A549 (cell line): ENCODE results near the gene GIT2. TPM values are rescaled to one million over a fixed set of nuclear protein-coding genes. Genes with fewer than 3 reads are reported as not detected.
A peak's percentile ranks its signal among the peaks of the same experiment; 100 is the strongest.

Experiments used
- ATAC-seq, 2 experiments: fragments of 200-7000 bp in 1 of 2; fragments of >200 bp in 1 of 2; cut with Nextera tagmentation in 1 of 2; cut with Tn5 transposase in 1 of 2; 3 replicates each; pipeline versions ENCODE4 v1.8.0 to v1.9.1; 2018 to 2020; ENCODE audit warnings: mild to moderate bottlenecking in 1 of 2, moderate library complexity in 1 of 2
- CTCF ChIA-PET: fragments of 300-600 bp; sonication (Branson Sonifier 250); formaldehyde crosslinking; extraction: SDS; loops from one replicate; lab custom pipeline; 2021; ENCODE audit warnings: antibody characterized with exemption, inconsistent platforms; lab: Yijun Ruan, JAX
- POLR2A ChIA-PET: fragments of 350-600 bp; formaldehyde crosslinking; extraction: SDS; loops from one replicate; lab custom pipeline; 2021; ENCODE audit warnings: antibody characterized with exemption, inconsistent platforms; lab: Yijun Ruan, JAX
- DNase-seq, 2 experiments: peaks; one replicate each; pipeline versions ENCODE4 v3.0.0 to v3.0.0-alpha.2; 2011 to 2016; ENCODE audit warnings: low read depth in 1 of 2, low spot score in 1 of 2
- FAIRE-seq: peaks from 2 replicates; lab custom pipeline; 2011; peaks lifted over from hg19 to GRCh38; lab: Jason Lieb, UNC
- H3K27ac ChIP-seq, 2 experiments: fragments of >200 bp; sonication (Bioruptor Twin); formaldehyde crosslinking; 3 replicates each; pipeline ENCODE4 v1.5.1; 2016 to 2017
- H3K4me1 ChIP-seq: fragments of >200 bp; sonication (Bioruptor Twin); formaldehyde crosslinking; 3 replicates; pipeline ENCODE4 v1.6.1; 2016
- H3K4me2 ChIP-seq: fragments of >200 bp; sonication (Bioruptor Twin); formaldehyde crosslinking; 3 replicates; pipeline ENCODE4 v1.6.1; 2016
- H3K4me3 ChIP-seq: fragments of >200 bp; sonication (Bioruptor Twin); formaldehyde crosslinking; 3 replicates; pipeline ENCODE4 v1.5.1; 2016
- H3K9me3 ChIP-seq: fragments of >200 bp; sonication (Bioruptor Twin); formaldehyde crosslinking; 3 replicates; pipeline ENCODE4 v1.6.1; 2016
- BHLHE40 ChIP-seq: IDR thresholded peaks from 2 replicates; pipeline ENCODE4 v1.6.1; 2012; ENCODE audit warnings: low read depth, low read length, inconsistent platforms
- CHD2 ChIP-seq: fragments of 150-350 bp; IDR thresholded peaks from 2 replicates; pipeline ENCODE4 v1.6.1; 2014; ENCODE audit warnings: low read length; ENCODE audit not compliant: partially characterized antibody
- EHMT2 ChIP-seq: fragments of 200-600 bp; sonication (generic); IDR thresholded peaks from 2 replicates; pipeline ENCODE4 v1.6.1; 2016; ENCODE audit warnings: antibody characterized with exemption, low read depth, mild to moderate bottlenecking, moderate library complexity
- EP300 ChIP-seq, 2 experiments: fragments of >200 bp; sonication (Bioruptor Twin); formaldehyde crosslinking; IDR thresholded peaks; 2 replicates in 1 of 2; 3 replicates in 1 of 2; pipeline ENCODE4 v1.6.1; 2016 to 2017
- FOSL2 ChIP-seq, 2 experiments: fragments of 450-650 bp in 1 of 2; fragments of >200 bp in 1 of 2; sonication (Bioruptor Twin) in 1 of 2; formaldehyde crosslinking; IDR thresholded peaks; 2 replicates each; pipeline versions ENCODE4 v1.5.0 to v1.6.1; 2016 to 2020; ENCODE audit warnings: mild to moderate bottlenecking in 1 of 2, moderate library complexity in 1 of 2
- JUN ChIP-seq, 2 experiments: fragments of >200 bp; sonication (Bioruptor Twin); formaldehyde crosslinking; IDR thresholded peaks; 2 replicates in 1 of 2; 3 replicates in 1 of 2; pipeline ENCODE4 v1.6.1; 2016 to 2017
- KDM1A ChIP-seq: fragments of 200-600 bp; sonication (generic); IDR thresholded peaks from 2 replicates; pipeline ENCODE4 v1.6.1; 2016; ENCODE audit warnings: low read depth, mild to moderate bottlenecking
- KDM5A ChIP-seq: fragments of 200-600 bp; sonication (generic); IDR thresholded peaks from 2 replicates; pipeline ENCODE4 v1.6.1; 2016; ENCODE audit warnings: antibody characterized with exemption, mild to moderate bottlenecking
- MAFK ChIP-seq: fragments of 450-650 bp; IDR thresholded peaks from 2 replicates; pipeline ENCODE4 v1.6.1; 2014; ENCODE audit not compliant: partially characterized antibody
- MAX ChIP-seq: IDR thresholded peaks from 2 replicates; pipeline ENCODE4 v1.6.1; 2012
- MAZ ChIP-seq: fragments of 150-350 bp; IDR thresholded peaks from 2 replicates; pipeline ENCODE4 v1.6.1; 2014; ENCODE audit warnings: antibody characterized with exemption, low read depth, low read length, borderline replicate concordance
- MYC ChIP-seq: IDR thresholded peaks from 2 replicates; pipeline ENCODE4 v1.6.1; 2012; ENCODE audit warnings: mild to moderate bottlenecking, inconsistent platforms, low read length, improper control_type of control experiment, borderline replicate concordance
- NFE2L2 ChIP-seq: fragments of 150-350 bp; conservative IDR thresholded peaks from 2 replicates; pipeline ENCODE4 v1.6.1; 2014; ENCODE audit warnings: low read length
- POLR2AphosphoS2 ChIP-seq: conservative IDR thresholded peaks from 2 replicates; pipeline ENCODE4 v1.6.1; 2012; ENCODE audit warnings: low read length, improper control_type of control experiment, inconsistent platforms
- RAD21 ChIP-seq, 2 experiments: fragments of >200 bp in 1 of 2; sonication (Bioruptor Twin) in 1 of 2; formaldehyde crosslinking in 1 of 2; IDR thresholded peaks in 1 of 2; conservative IDR thresholded peaks in 1 of 2; 2 replicates in 1 of 2; 3 replicates in 1 of 2; pipeline ENCODE4 v1.6.1; 2012 to 2018; ENCODE audit warnings: inconsistent platforms in 1 of 2
- RARB ChIP-seq: fragments of 250-450 bp; sonication (Bioruptor Pico); IDR thresholded peaks from 2 replicates; pipeline ENCODE4 v1.8.0; 2021; ENCODE audit warnings: mild to moderate bottlenecking, moderate library complexity
- RNF2 ChIP-seq: fragments of 200-600 bp; sonication (generic); IDR thresholded peaks from 2 replicates; pipeline ENCODE4 v1.6.1; 2016; ENCODE audit warnings: low read depth, mild to moderate bottlenecking, antibody characterized with exemption, moderate library complexity, borderline replicate concordance
- SMC3 ChIP-seq: fragments of >200 bp; sonication (Bioruptor Twin); formaldehyde crosslinking; IDR thresholded peaks from 3 replicates; pipeline ENCODE4 v1.6.1; 2018; ENCODE audit warnings: inconsistent platforms
- SREBF2 ChIP-seq: fragments of 450-650 bp; IDR thresholded peaks from 2 replicates; pipeline ENCODE4 v1.6.1; 2014; ENCODE audit warnings: mild to moderate bottlenecking, moderate library complexity
- TP53 ChIP-seq: fragments of 250-450 bp; sonication (Bioruptor Pico); IDR thresholded peaks from 2 replicates; pipeline ENCODE4 v1.5.0; 2021; ENCODE audit warnings: mild to moderate bottlenecking, moderate library complexity
- ZNF302 ChIP-seq: fragments of 250-450 bp; sonication (Bioruptor Pico); IDR thresholded peaks from 2 replicates; pipeline ENCODE4 v1.9.0; 2021; ENCODE audit warnings: inconsistent platforms, mild to moderate bottlenecking, moderate library complexity
- WGBS: methylation state at CpG from one replicate; pipeline ENCODE4 v1.1.6; 2017; ENCODE audit errors: missing lambda C conversion rate; 5-methylcytosine and 5-hydroxymethylcytosine counted together
- polyA plus RNA-seq, 4 experiments: library from polyadenylated mRNA; depleted of rRNA in 3 of 4; stranded (reverse); fragments of >200 nt; fragmentation: RNase III in 1 of 4; extraction: RNeasy Plus Mini Kit Qiagen cat#74134 plus additional on column Dnase treatment in 1 of 4; gene quantifications; 2 replicates in 3 of 4; 3 replicates in 1 of 4; pipeline ENCODE4 v1.2.3, GENCODE V29; 2011 to 2017

The GIT2 gene
- polyA plus RNA-seq, 2 of the 4 experiments (the other 2 are of a cell fraction) = 18.5 to 38.0 TPM

GRCh38 chr12:110023059-110023980 is 27.2 kb upstream of the GIT2 start:
- ATAC-seq = peak in 1 of 2 experiments; percentile 18; a peak in 1 of 6 replicates
- FAIRE-seq = peak; percentile 51
- Histone ChIP-seq H3K4me3 (no peak overlapping the region), H3K9me3 (no peaks in the 10 kb centered on the region), H3K4me1 (peaks cover 31% of the 10 kb centered on the region), H3K4me2 (0 out of 3 replicates have a peak overlapping the region, but pooled peaks have one; percentile 15), H3K27ac (peak overlapping the region; percentile 23 to 64; a peak in 4 of 6 replicates)
- ChIA-PET CTCF (interaction anchor here (0.6 to 4.1 kb wide), 9 partner anchors 9 to 907 kb away, joined by 3 to 34 read pairs (median 3); partner anchors contain the start of genes ACACB and ARPC3), POLR2A (no interaction called here)
- 88% methylated on average over 5 of the region's 5 CpGs for WGBS
- peak; percentile 83 for TF ChIP-seq MAFK
- TF ChIP-seq NFE2L2 = peak; percentile 56; the same call in 1 of the 2 replicates
- no peak for TF ChIP-seq JUN (IDR thresholded peaks at IDR 0.05)
- TF ChIP-seq, all 56 proteins: peak for 2
- no peak for DNase-seq

GRCh38 chr12:110020956-110021355 is 24.8 kb upstream of the GIT2 start:
- H3K9me3 ChIP-seq = no peaks in the 10 kb centered on the region
- DNase-seq (no peak), FAIRE-seq (peak; percentile 54)
- 90% methylated on average over 4 of the region's 4 CpGs for WGBS
- peaks cover 31% of the 10 kb centered on the region for H3K4me1 ChIP-seq
- H3K4me2 ChIP-seq = no peak overlapping the region
- CTCF ChIA-PET = interaction anchor here (0.6 to 1.6 kb wide), 5 partner anchors 8 to 411 kb away, joined by 3 to 4 read pairs (median 3); no protein-coding TSS in a partner anchor
- no peak for TF ChIP-seq MAX
- no peak for TF ChIP-seq RAD21 (conservative IDR thresholded peaks at IDR 0.05 in 1 of 2, IDR thresholded peaks at IDR 0.05 in 1 of 2)
- no peak for TF ChIP-seq CHD2
- TF ChIP-seq BHLHE40 = no peak
- TF ChIP-seq RARB (CRISPR knock-in tag) = no peak
- TF ChIP-seq POLR2AphosphoS2 = no peak
- TF ChIP-seq EP300 (IDR thresholded peaks at IDR 0.05) = no peak
- TF ChIP-seq SMC3 = no peak
- TF ChIP-seq SREBF2 = no peak
- no peak for TF ChIP-seq RNF2
- no peak for TF ChIP-seq MYC
- no peak for TF ChIP-seq MAZ
- TF ChIP-seq, all 56 proteins: peak for 0
- Histone ChIP-seq H3K27ac (no peak overlapping the region), H3K4me3 (no peak overlapping the region)
- ATAC-seq = no peak
- POLR2A ChIA-PET = interaction anchor here (0.5 kb wide), 1 partner anchor 410 kb away, joined by 3 read pairs; no protein-coding TSS in a partner anchor

- Histone ChIP-seq H3K27ac (no peak overlapping the region), H3K4me2 (no peak overlapping the region), H3K4me1 (peaks cover 8% of the 10 kb centered on the region; the same call in 2 of the 3 replicates)
- 76% methylated on average over 2 of the region's 2 CpGs for WGBS
- no peak for ATAC-seq
- CTCF ChIA-PET = interaction anchor here (0.9 to 1.2 kb wide), 2 partner anchors 9 to 82 kb away, joined by 3 read pairs; no protein-coding TSS in a partner anchor
- no peak for DNase-seq
- TF ChIP-seq ZNF302 (CRISPR knock-in tag) (no peak), POLR2AphosphoS2 (no peak), KDM1A (no peak), EHMT2 (no peak), RAD21 (conservative IDR thresholded peaks at IDR 0.05 in 1 of 2, IDR thresholded peaks at IDR 0.05 in 1 of 2) (no peak), KDM5A (no peak), FOSL2 (IDR thresholded peaks at IDR 0.05) (no peak), FOSL2 (CRISPR knock-in tag; IDR thresholded peaks at IDR 0.05) (no peak), TP53 (no peak)
- TF ChIP-seq, all 56 proteins: peak for 0
- POLR2A ChIA-PET = no interaction called here
- Histone ChIP-seq H3K9me3 (no peaks in the 10 kb centered on the region), H3K4me3 (no peak overlapping the region)
- no peak for FAIRE-seq
Measured at GRCh38 chr12:110015132-110015531, 19.0 kb upstream of the GIT2 start.
